ENCODE data around the gene SUGP2. TPM values are rescaled to one million over a fixed set of nuclear protein-coding genes. Genes with fewer than 3 reads are reported as not detected.
A peak's percentile ranks its signal among the peaks of the same experiment; 100 is the strongest.

Gene SUGP2
- total RNA-seq, 1 experiment from 2014 or later = 48.9 TPM

DNA sequence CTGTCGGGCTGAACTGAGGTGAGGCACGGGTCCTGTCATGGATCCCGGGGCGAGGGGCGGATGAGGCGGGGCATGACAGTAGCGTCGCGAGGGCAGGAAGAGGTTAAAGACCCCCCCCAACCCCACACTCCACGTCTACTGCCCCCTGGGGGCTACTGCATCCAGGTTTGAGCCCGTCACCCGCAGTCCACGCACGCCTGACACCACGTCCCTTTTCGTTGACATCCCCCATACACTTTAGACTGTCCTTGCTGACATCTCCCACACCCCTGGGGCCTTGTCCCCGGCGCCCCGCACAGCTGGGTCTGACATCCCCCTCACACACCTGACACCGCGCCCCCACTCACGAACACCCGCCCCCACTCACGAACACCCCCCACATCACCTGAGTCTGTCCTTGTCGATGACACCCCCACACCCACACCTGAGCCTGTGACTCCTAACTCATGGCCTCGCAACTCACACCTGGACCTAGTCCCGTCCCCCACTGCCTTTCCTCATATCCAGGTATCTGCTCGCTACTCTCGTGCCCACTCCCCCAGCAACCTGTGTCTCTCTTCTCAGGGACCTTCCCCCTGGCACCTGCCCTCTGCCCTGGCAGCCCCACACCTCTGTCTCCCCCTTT, 30.9 kb upstream of the SUGP2 start:
- TF ChIP-seq EZH2phosphoT487 (IDR thresholded peaks at IDR 0.05; ENCODE audit: borderline replicate concordance, low read length) = no peak
- TF ChIP-seq, protein P1, sequence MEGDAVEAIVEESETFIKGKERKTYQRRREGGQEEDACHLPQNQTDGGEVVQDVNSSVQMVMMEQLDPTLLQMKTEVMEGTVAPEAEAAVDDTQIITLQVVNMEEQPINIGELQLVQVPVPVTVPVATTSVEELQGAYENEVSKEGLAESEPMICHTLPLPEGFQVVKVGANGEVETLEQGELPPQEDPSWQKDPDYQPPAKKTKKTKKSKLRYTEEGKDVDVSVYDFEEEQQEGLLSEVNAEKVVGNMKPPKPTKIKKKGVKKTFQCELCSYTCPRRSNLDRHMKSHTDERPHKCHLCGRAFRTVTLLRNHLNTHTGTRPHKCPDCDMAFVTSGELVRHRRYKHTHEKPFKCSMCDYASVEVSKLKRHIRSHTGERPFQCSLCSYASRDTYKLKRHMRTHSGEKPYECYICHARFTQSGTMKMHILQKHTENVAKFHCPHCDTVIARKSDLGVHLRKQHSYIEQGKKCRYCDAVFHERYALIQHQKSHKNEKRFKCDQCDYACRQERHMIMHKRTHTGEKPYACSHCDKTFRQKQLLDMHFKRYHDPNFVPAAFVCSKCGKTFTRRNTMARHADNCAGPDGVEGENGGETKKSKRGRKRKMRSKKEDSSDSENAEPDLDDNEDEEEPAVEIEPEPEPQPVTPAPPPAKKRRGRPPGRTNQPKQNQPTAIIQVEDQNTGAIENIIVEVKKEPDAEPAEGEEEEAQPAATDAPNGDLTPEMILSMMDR (conservative IDR thresholded peaks at IDR 0.05; ENCODE audit: low read depth, low read length) = 0 out of 2 replicates have a peak, but pooled peaks have one; percentile 14
- Histone ChIP-seq H3K4me1 (ENCODE audit: insufficient read depth, low read length) (peaks cover 23% of the 10 kb centered on the region), H3K27ac (ENCODE audit: low read length) (no peak overlapping the region), H3K4me3 (ENCODE audit: low read length) (peak overlapping the region; percentile 71), H3K9me2 (replicated peaks; ENCODE audit: low read length) (no peaks in the 10 kb centered on the region), H3K36me3 (ENCODE audit: low read depth, low read length) (no peaks in the 10 kb centered on the region), H3K4me2 (ENCODE audit: low read length) (peak overlapping the region; percentile 95), H4K20me1 (ENCODE audit: low read length) (no peaks in the 10 kb centered on the region), H3K9ac (ENCODE audit: low read length) (peak overlapping the region; percentile 19; the same call in 1 of the 2 replicates), H3F3A (ENCODE audit: low read length, unreplicated experiment) (no peaks in the 10 kb centered on the region), H3K79me2 (ENCODE audit: low read length) (no peaks in the 10 kb centered on the region), H3K27me3 (ENCODE audit: low read length) (no peaks in the 10 kb centered on the region), H2AFZ (ENCODE audit: low read length) (peak overlapping the region; percentile 69), H3K9me3 (ENCODE audit: low read length) (no peaks in the 10 kb centered on the region)
- intact Hi-C loops (cut with micrococcal nuclease) = no loop called here
- peak; percentile 4 for ATAC-seq
- BruUV-seq (replicated peaks) = no TSS peak
- no peak for DNase-seq
- ChIA-PET POLR2A (ENCODE audit: unreplicated experiment) (interaction anchor here (0.6 to 0.7 kb wide), 2 partner anchors 326 to 900 kb away, joined by 3 to 7 read pairs; no protein-coding TSS in a partner anchor), CTCF (interaction anchor here (0.6 kb wide), 1 partner anchor 104 kb away, joined by 3 read pairs; no protein-coding TSS in a partner anchor)

DNA sequence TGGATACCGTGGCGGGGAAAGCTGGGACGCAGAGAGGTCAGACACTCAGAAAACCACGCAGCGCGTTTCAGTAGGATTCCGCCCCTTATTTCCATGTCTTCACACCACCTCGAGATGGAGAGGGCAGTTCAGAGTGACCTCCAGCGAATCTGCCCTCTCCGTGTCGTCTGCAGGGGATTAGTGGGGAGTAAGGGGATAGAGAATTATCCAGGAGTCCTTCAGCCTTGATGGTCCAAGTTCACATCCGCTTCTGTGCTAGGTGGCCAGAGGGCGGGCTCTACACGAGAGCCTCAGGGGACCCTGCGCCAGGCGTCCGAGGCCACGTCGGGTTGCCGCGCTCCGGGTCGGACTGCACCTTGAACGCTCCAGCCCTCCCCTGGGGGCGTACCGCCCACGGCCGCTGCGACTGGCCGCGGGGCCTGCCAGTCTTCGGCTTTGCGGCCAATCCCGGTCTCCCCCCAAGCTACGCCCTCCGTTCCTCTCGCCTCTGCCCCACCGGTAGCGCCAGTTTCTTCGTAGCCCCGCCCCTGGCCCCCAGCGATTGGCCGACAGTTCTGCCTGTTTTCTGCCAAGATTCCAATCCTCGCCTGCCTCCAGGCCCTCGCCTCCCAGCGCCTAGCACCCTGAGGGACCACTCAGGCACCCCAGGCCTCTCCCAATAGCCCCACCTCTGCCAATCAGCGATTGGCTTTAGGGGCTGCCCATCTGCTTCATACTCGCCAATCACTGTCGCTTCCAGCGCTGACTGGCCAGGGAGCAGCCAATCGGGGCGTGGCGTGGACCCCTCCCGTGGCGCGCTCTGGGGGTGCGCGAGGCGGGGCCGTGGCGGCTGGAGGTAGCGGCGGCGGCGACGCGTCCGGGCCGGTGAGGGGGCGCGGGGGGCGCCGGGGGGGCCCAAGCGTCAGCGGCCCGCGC, 30.1 kb upstream of the SUGP2 start, which contains the start of gene SLC25A42:
TSS of gene SLC25A42 (plus strand) at position 812 of the 915 bp plus-strand sequence. CDS start 32,131 bp downstream, outside the sequence.
- H3K27me3 ChIP-seq (ENCODE audit: low read length) = no peaks in the 10 kb centered on the region
- H3K9me2 ChIP-seq (replicated peaks; ENCODE audit: low read length) = no peaks in the 10 kb centered on the region
- H3K4me2 ChIP-seq (ENCODE audit: low read length) = peak within 1 kb of the TSS; percentile 95
- peaks cover 23% of the 10 kb centered on the region for H3K4me1 ChIP-seq (ENCODE audit: insufficient read depth, low read length)
- H3K79me2 ChIP-seq (ENCODE audit: low read length) = no peaks in the 10 kb centered on the region
- H3K4me3 ChIP-seq (ENCODE audit: low read length) = peak within 1 kb of the TSS; percentile 71
- BruUV-seq (replicated peaks) = no TSS peak
- no peaks in the 10 kb centered on the region for H3K9me3 ChIP-seq (ENCODE audit: low read length)
- CTCF ChIA-PET = interaction anchor here (0.6 kb wide), 1 partner anchor 104 kb away, joined by 3 read pairs; no protein-coding TSS in a partner anchor
- peak within 1 kb of the TSS; percentile 69 for H2AFZ ChIP-seq (ENCODE audit: low read length)
- ATAC-seq (peak; percentile 93), DNase-seq (peak; percentile 99)
- no peak within 1 kb of the TSS for H3K27ac ChIP-seq (ENCODE audit: low read length)
- TF ChIP-seq, protein P1 (conservative IDR thresholded peaks at IDR 0.05; ENCODE audit: low read depth, low read length) = no peak
- no peak for TF ChIP-seq EZH2 (IDR thresholded peaks at IDR 0.05; ENCODE audit: low read length, unreplicated experiment)
- TF ChIP-seq EZH2phosphoT487 (IDR thresholded peaks at IDR 0.05; ENCODE audit: borderline replicate concordance, low read length) = no peak
- intact Hi-C loops (cut with micrococcal nuclease) = no loop called here
- no peaks in the 10 kb centered on the region for H3F3A ChIP-seq (ENCODE audit: low read length, unreplicated experiment)
- H4K20me1 ChIP-seq (ENCODE audit: low read length) = no peaks in the 10 kb centered on the region
- peak within 1 kb of the TSS; percentile 19; the same call in 1 of the 2 replicates for H3K9ac ChIP-seq (ENCODE audit: low read length)
- POLR2A ChIA-PET (ENCODE audit: unreplicated experiment) = interaction anchor here (0.6 to 0.7 kb wide), 2 partner anchors 325 to 899 kb away, joined by 3 to 7 read pairs; no protein-coding TSS in a partner anchor
- H3K36me3 ChIP-seq (ENCODE audit: low read depth, low read length) = no peaks in the 10 kb centered on the region

Measured in PC-3 (cell line).